Right cardiac atrium (tissue), 5 donors: Measurements from ENCODE around the gene KLF7. TPM values are rescaled to one million over a fixed set of nuclear protein-coding genes. Genes with fewer than 3 reads are reported as not detected.

Source experiments
- ATAC-seq, 2 donors: fragments of 200-7000 bp; cut with Tn5 transposase; one replicate each; pipeline versions ENCODE4 v1.8.0 to v1.9.1; 2020; ENCODE audit warnings: moderate library complexity in 2 of 2, mild to moderate bottlenecking in 1 of 2
- DNase-seq, 3 donors: peaks; one replicate each; pipeline ENCODE4 v3.0.0-alpha.2; 2020
- H3K27ac ChIP-seq: one replicate; pipeline ENCODE4 v1.5.1; 2013; ENCODE audit warnings: mild to moderate bottlenecking, low read length, control low read depth, moderate library complexity
- H3K27me3 ChIP-seq: one replicate; pipeline ENCODE4 v1.6.1; 2013; ENCODE audit not compliant: control insufficient read depth, insufficient read depth
- H3K4me1 ChIP-seq: one replicate; pipeline ENCODE4 v1.6.1; 2013; ENCODE audit warnings: low read length; ENCODE audit not compliant: control insufficient read depth, insufficient read depth
- H3K4me3 ChIP-seq: one replicate; pipeline ENCODE4 v1.5.1; 2013; ENCODE audit warnings: low read length, control low read depth
- H3K9me3 ChIP-seq: one replicate; pipeline ENCODE4 v1.6.1; 2013; ENCODE audit warnings: low read length; ENCODE audit not compliant: control insufficient read depth
- WGBS: extraction: QIAGEN DNeasy Blood & Tissue Kit; methylation state at CpG from one replicate; pipeline ENCODE4 v1.1.7; 2013; 5-methylcytosine and 5-hydroxymethylcytosine counted together
- intact Hi-C, 4 donors: fragments of 100-400 bp; cut with DNase I; formaldehyde crosslinking; loops; one replicate each; pipeline versions ENCODE4 v1.11.0 to v1.14.0; 2022 to 2023
- polyA plus RNA-seq: library from polyadenylated mRNA; stranded (reverse); fragments of 200-250 nt; gene quantifications from one replicate; pipeline ENCODE4 v1.2.3, GENCODE V29; 2013
- total RNA-seq, 4 donors: library from RNA; stranded (reverse); fragmentation: NEBNext Ultra II Directional; extraction: Animal tissue kit (Norgen Biotek cat#: 25700); gene quantifications; one replicate each; pipeline ENCODE4 v1.2.1, GENCODE V29; 2021
- donor health status: healthy with polysubstance abuse.
- donor health status: DM: no; HTN: yes; CAD: no.
- donor health status: DM: no; HTN: no; CAD: no.
- donor health status: DM: no; HTN: yes; CAD: no; lungs with severe emphysema.
- donor health status: DM: yes; HTN: yes; CAD: no.

Gene KLF7
- total and polyA plus RNA-seq, 5 donors = 6.0 to 35.6 (median 22.7) TPM

GRCh38 chr2:207090389-207090788, 75.4 kb downstream of the KLF7 start:
- no peak overlapping the region for H3K4me3 ChIP-seq
- no peaks in the 10 kb centered on the region for H3K9me3 ChIP-seq
- H3K4me1 ChIP-seq = peaks cover 14% of the 10 kb centered on the region
- no peaks in the 10 kb centered on the region for H3K27me3 ChIP-seq
- intact Hi-C loops = no loop called here
- ATAC-seq = no peak
- no peak overlapping the region for H3K27ac ChIP-seq
- DNase-seq = no peak
- 63% methylated on average over 5 of the region's 5 CpGs for WGBS

GRCh38 chr2:207088839-207089238, 76.9 kb downstream of the KLF7 start:
- Histone ChIP-seq H3K4me3 (no peak overlapping the region), H3K27me3 (no peaks in the 10 kb centered on the region), H3K4me1 (peaks cover 16% of the 10 kb centered on the region), H3K9me3 (no peaks in the 10 kb centered on the region), H3K27ac (no peak overlapping the region)
- ATAC-seq (no peak), DNase-seq (no peak)
- 55% methylated on average over 3 of the region's 3 CpGs for WGBS
- intact Hi-C loops = no loop called here

- H3K27ac ChIP-seq = no peak overlapping the region
- DNase-seq = no peak
- intact Hi-C loops = no loop called here
Observed at GRCh38 chr2:207088276-207088675, 77.5 kb downstream of the KLF7 start.

GRCh38 chr2:207087046-207087902, 78.5 kb downstream of the KLF7 start:
- Histone ChIP-seq H3K4me3 (no peak overlapping the region), H3K9me3 (no peaks in the 10 kb centered on the region), H3K4me1 (peaks cover 17% of the 10 kb centered on the region), H3K27me3 (no peaks in the 10 kb centered on the region), H3K27ac (no peak overlapping the region)
- DNase-seq (no peak), ATAC-seq (peak in 1 of 2 donors; percentile 28)
- intact Hi-C loops = no loop called here
- 58% methylated on average over 7 of the region's 7 CpGs for WGBS

More at GRCh38 chr2:207088276-207088675, 77.5 kb downstream of the KLF7 start:
- no peak overlapping the region for H3K4me3 ChIP-seq
- H3K27me3 ChIP-seq = no peaks in the 10 kb centered on the region
- no peak for ATAC-seq
- H3K4me1 ChIP-seq = peaks cover 17% of the 10 kb centered on the region
- no peaks in the 10 kb centered on the region for H3K9me3 ChIP-seq
- WGBS = 84% methylated on average over 7 of the region's 7 CpGs

- 69% methylated on average over 8 of the region's 8 CpGs for WGBS
- no peak overlapping the region for H3K27ac ChIP-seq
- ATAC-seq (peak in 1 of 2 donors; percentile 6), DNase-seq (peak in 1 of 3 donors; percentile 29)
- H3K9me3 ChIP-seq = no peaks in the 10 kb centered on the region
- H3K4me3 ChIP-seq = no peak overlapping the region
- H3K4me1 ChIP-seq = peaks cover 13% of the 10 kb centered on the region
- intact Hi-C loops = no loop called here
- no peaks in the 10 kb centered on the region for H3K27me3 ChIP-seq
Observed at GRCh38 chr2:207086136-207086535, 79.6 kb downstream of the KLF7 start.

GRCh38 chr2:207085110-207085509, 80.6 kb downstream of the KLF7 start:
- peak in 1 of 2 donors; percentile 6 for ATAC-seq
- intact Hi-C loops = no loop called here
- H3K4me3 ChIP-seq = no peak overlapping the region
- no peaks in the 10 kb centered on the region for H3K9me3 ChIP-seq
- no peaks in the 10 kb centered on the region for H3K27me3 ChIP-seq
- no peak for DNase-seq
- peaks cover 10% of the 10 kb centered on the region for H3K4me1 ChIP-seq
- WGBS = 85% methylated on average over 5 of the region's 5 CpGs
- no peak overlapping the region for H3K27ac ChIP-seq

GRCh38 chr2:207083361-207084110, 82.2 kb downstream of the KLF7 start:
- no peak overlapping the region for H3K27ac ChIP-seq
- no peak for DNase-seq
- peaks cover 8% of the 10 kb centered on the region for H3K4me1 ChIP-seq
- H3K27me3 ChIP-seq = no peaks in the 10 kb centered on the region
- ATAC-seq = no peak
- no peak overlapping the region for H3K4me3 ChIP-seq
- intact Hi-C loops = loop anchor here in 1 of 4 donors (5.0 kb wide), 1 partner anchor 79 kb away; no protein-coding TSS in a partner anchor
- H3K9me3 ChIP-seq = no peaks in the 10 kb centered on the region
- WGBS = 56% methylated on average over 2 of the region's 2 CpGs

GRCh38 chr2:207082619-207083018, 83.1 kb downstream of the KLF7 start:
- H3K4me3 ChIP-seq = no peak overlapping the region
- DNase-seq = no peak
- intact Hi-C loops = loop anchor here in 1 of 4 donors (5.0 kb wide), 1 partner anchor 80 kb away; no protein-coding TSS in a partner anchor
- no peaks in the 10 kb centered on the region for H3K9me3 ChIP-seq
- H3K27me3 ChIP-seq = no peaks in the 10 kb centered on the region
- peak; percentile 14 to 60 for ATAC-seq
- no peak overlapping the region for H3K27ac ChIP-seq
- 73% methylated on average over 4 of the region's 4 CpGs for WGBS
- peaks cover 5% of the 10 kb centered on the region for H3K4me1 ChIP-seq

GRCh38 chr2:207078186-207078798, 87.5 kb downstream of the KLF7 start:
- Histone ChIP-seq H3K27me3 (no peaks in the 10 kb centered on the region), H3K4me3 (no peak overlapping the region), H3K4me1 (peaks cover 3% of the 10 kb centered on the region), H3K9me3 (no peaks in the 10 kb centered on the region), H3K27ac (no peak overlapping the region)
- intact Hi-C loops = no loop called here
- no peak for ATAC-seq
- WGBS = 92% methylated on average over 6 of the region's 6 CpGs
- no peak for DNase-seq

- 91% methylated on average over 2 of the region's 2 CpGs for WGBS
- intact Hi-C loops = no loop called here
Observed at GRCh38 chr2:207077266-207077665, 88.5 kb downstream of the KLF7 start.

GRCh38 chr2:207075456-207075855, 90.3 kb downstream of the KLF7 start:
- Histone ChIP-seq H3K4me3 (no peak overlapping the region), H3K4me1 (peaks cover 3% of the 10 kb centered on the region), H3K27me3 (no peaks in the 10 kb centered on the region), H3K9me3 (no peaks in the 10 kb centered on the region), H3K27ac (no peak overlapping the region)
- DNase-seq (peak in 1 of 3 donors; percentile 55), ATAC-seq (peak in 1 of 2 donors; percentile 31)
- intact Hi-C loops = no loop called here
- 74% methylated on average over 6 of the region's 6 CpGs for WGBS

More at GRCh38 chr2:207077266-207077665, 88.5 kb downstream of the KLF7 start:
- DNase-seq (no peak), ATAC-seq (no peak)
- no peak overlapping the region for H3K27ac ChIP-seq
- no peaks in the 10 kb centered on the region for H3K27me3 ChIP-seq
- no peak overlapping the region for H3K4me3 ChIP-seq
- H3K9me3 ChIP-seq = no peaks in the 10 kb centered on the region
- peaks cover 3% of the 10 kb centered on the region for H3K4me1 ChIP-seq
